Panc1 (cell line): ENCODE measurements around the gene HOXC11.

Experiments used
- POLR2AphosphoS5 ChIP-seq: IDR thresholded peaks from 2 replicates; pipeline ENCODE4 v1.6.1; 2012; ENCODE audit warnings: mild to moderate bottlenecking, low read depth, low read length, moderate library complexity
- SIN3A ChIP-seq: IDR thresholded peaks from 2 replicates; pipeline ENCODE4 v1.6.1; 2012; ENCODE audit warnings: low read depth, mild to moderate bottlenecking, low read length, moderate library complexity, borderline replicate concordance; ENCODE audit not compliant: insufficient read depth
- TF ChIP-seq, protein P1 (sequence below): fragments of 450-650 bp; IDR thresholded peaks from 2 replicates; pipeline ENCODE4 v1.5.1; 2017; ENCODE audit warnings: mild to moderate bottlenecking

DNA sequence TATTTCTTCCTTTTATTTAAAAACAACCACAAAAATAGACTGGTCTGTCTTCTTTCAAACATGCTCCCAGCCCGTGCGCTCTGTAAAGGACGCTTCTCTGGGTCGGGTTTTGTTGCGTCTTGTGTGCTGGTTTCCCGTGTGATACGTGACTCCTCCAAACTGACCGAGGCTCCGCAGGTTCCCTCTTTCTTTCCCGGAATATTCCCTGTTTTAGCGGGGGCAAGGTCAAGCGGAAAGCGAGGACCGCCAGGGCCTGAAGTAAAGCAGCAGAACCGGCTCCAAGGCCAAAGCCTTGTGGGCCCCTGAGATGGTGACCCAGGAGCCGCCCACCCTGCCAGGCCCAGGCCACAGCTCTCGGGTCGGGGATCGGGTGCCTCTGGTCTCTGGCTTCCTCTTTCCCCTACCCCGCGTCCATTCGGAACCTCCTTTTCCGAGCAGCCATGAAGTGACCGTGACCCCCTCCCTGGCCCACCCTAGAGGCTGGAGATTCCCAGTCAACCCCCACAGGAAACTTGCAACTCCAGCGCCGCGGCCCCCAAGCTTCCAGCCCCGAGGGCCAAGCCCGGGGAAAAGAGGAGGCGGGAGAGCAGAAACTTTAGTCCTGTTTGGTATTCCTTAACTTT lies 11.1 kb downstream of the HOXC11 start:
- TF ChIP-seq, protein P1, sequence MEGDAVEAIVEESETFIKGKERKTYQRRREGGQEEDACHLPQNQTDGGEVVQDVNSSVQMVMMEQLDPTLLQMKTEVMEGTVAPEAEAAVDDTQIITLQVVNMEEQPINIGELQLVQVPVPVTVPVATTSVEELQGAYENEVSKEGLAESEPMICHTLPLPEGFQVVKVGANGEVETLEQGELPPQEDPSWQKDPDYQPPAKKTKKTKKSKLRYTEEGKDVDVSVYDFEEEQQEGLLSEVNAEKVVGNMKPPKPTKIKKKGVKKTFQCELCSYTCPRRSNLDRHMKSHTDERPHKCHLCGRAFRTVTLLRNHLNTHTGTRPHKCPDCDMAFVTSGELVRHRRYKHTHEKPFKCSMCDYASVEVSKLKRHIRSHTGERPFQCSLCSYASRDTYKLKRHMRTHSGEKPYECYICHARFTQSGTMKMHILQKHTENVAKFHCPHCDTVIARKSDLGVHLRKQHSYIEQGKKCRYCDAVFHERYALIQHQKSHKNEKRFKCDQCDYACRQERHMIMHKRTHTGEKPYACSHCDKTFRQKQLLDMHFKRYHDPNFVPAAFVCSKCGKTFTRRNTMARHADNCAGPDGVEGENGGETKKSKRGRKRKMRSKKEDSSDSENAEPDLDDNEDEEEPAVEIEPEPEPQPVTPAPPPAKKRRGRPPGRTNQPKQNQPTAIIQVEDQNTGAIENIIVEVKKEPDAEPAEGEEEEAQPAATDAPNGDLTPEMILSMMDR, result no peak
- no peak for TF ChIP-seq SIN3A
- TF ChIP-seq POLR2AphosphoS5, result peak; percentile 29; the same call in 1 of the 2 replicates
